Chondrocyte (in vitro differentiated cells): ENCODE results near the gene SEMA3C. TPM values are rescaled to one million over a fixed set of nuclear protein-coding genes. Genes with fewer than 3 reads are reported as not detected.

ENCODE experiments used
- DNase-seq: peaks from one replicate; pipeline ENCODE4 v3.0.0; 2021; ENCODE audit warnings: mixed read lengths, low spot score
- H3K27ac Mint-ChIP-seq: one replicate; pipeline ENCODE4 v1.8.0; 2021; ENCODE audit warnings: mild to moderate bottlenecking, moderate library complexity, mixed read lengths; ENCODE audit not compliant: unreplicated experiment
- H3K27me3 Mint-ChIP-seq: 2 replicates; pipeline ENCODE4 v1.8.0; 2021; ENCODE audit warnings: low read depth, mixed read lengths
- H3K36me3 Mint-ChIP-seq: 2 replicates; pipeline ENCODE4 v1.8.0; 2021; ENCODE audit warnings: low read depth, mixed read lengths
- H3K4me1 Mint-ChIP-seq: 2 replicates; pipeline ENCODE4 v1.8.0; 2021; ENCODE audit warnings: low read depth, mild to moderate bottlenecking, mixed read lengths
- H3K4me3 Mint-ChIP-seq: one replicate; pipeline ENCODE4 v1.8.0; 2021; ENCODE audit warnings: mild to moderate bottlenecking, moderate library complexity, mixed read lengths; ENCODE audit not compliant: unreplicated experiment
- H3K9me3 Mint-ChIP-seq: 2 replicates; pipeline ENCODE4 v1.8.0; 2021; ENCODE audit warnings: low read depth, mixed read lengths
- total RNA-seq: library from RNA; stranded (reverse); gene quantifications from 3 replicates; pipeline ENCODE4 v1.2.1, GENCODE V29; 2021
- TF ChIP-seq, protein P1 (sequence below): fragments of 200-600 bp; sonication (generic); IDR thresholded peaks from 2 replicates; pipeline ENCODE4 v1.5.0; 2021; ENCODE audit warnings: antibody characterized with exemption, mild to moderate bottlenecking, moderate library complexity

SEMA3C gene
- total RNA-seq, 1 donor from 2014 or later: 80.0 TPM

- no peak for DNase-seq
- Mint-ChIP-seq H3K36me3 (no peaks in the 10 kb centered on the region), H3K9me3 (no peaks in the 10 kb centered on the region), H3K27ac (peak overlapping the region; percentile 38), H3K4me1 (peaks cover 44% of the 10 kb centered on the region), H3K4me3 (no peak overlapping the region), H3K27me3 (no peaks in the 10 kb centered on the region)
- TF ChIP-seq, protein P1, sequence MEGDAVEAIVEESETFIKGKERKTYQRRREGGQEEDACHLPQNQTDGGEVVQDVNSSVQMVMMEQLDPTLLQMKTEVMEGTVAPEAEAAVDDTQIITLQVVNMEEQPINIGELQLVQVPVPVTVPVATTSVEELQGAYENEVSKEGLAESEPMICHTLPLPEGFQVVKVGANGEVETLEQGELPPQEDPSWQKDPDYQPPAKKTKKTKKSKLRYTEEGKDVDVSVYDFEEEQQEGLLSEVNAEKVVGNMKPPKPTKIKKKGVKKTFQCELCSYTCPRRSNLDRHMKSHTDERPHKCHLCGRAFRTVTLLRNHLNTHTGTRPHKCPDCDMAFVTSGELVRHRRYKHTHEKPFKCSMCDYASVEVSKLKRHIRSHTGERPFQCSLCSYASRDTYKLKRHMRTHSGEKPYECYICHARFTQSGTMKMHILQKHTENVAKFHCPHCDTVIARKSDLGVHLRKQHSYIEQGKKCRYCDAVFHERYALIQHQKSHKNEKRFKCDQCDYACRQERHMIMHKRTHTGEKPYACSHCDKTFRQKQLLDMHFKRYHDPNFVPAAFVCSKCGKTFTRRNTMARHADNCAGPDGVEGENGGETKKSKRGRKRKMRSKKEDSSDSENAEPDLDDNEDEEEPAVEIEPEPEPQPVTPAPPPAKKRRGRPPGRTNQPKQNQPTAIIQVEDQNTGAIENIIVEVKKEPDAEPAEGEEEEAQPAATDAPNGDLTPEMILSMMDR: no peak
Observed at GRCh38 chr7:80895056-80895455, 23.8 kb downstream of the SEMA3C start.

DNA sequence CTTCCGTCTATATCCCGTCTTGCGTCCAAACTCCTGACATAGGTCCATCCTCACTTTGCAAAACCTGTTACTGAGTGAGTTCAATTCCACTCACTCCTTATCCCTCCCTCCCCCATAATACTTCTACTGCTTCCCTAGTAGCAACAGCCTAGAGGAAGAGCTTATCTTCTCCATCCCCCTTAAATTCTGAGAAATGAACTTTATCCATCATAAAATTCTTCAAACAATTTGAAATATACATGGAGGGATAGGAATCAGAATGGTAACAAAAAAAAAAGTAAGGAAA lies 27.6 kb downstream of the SEMA3C start:
- no peak for DNase-seq
- H3K4me3 Mint-ChIP-seq: no peak overlapping the region
- peaks cover 33% of the 10 kb centered on the region for H3K4me1 Mint-ChIP-seq
- TF ChIP-seq, protein P1: no peak
- no peaks in the 10 kb centered on the region for H3K27me3 Mint-ChIP-seq
- H3K27ac Mint-ChIP-seq: peak overlapping the region; percentile 54
- no peaks in the 10 kb centered on the region for H3K9me3 Mint-ChIP-seq
- H3K36me3 Mint-ChIP-seq: no peaks in the 10 kb centered on the region

- Mint-ChIP-seq H3K9me3 (no peaks in the 10 kb centered on the region), H3K4me3 (no peak overlapping the region), H3K36me3 (no peaks in the 10 kb centered on the region), H3K4me1 (peaks cover 34% of the 10 kb centered on the region), H3K27ac (peak overlapping the region; percentile 35), H3K27me3 (no peaks in the 10 kb centered on the region)
- TF ChIP-seq, protein P1: no peak
- no peak for DNase-seq
Observed at GRCh38 chr7:80890426-80891258, 28.2 kb downstream of the SEMA3C start.

GRCh38 chr7:80889525-80889924 lies 29.3 kb downstream of the SEMA3C start:
- DNase-seq: no peak
- Mint-ChIP-seq H3K9me3 (no peaks in the 10 kb centered on the region), H3K4me3 (no peak overlapping the region), H3K27me3 (no peaks in the 10 kb centered on the region), H3K4me1 (peaks cover 34% of the 10 kb centered on the region), H3K36me3 (no peaks in the 10 kb centered on the region), H3K27ac (no peak overlapping the region)
- TF ChIP-seq, protein P1: no peak

DNA sequence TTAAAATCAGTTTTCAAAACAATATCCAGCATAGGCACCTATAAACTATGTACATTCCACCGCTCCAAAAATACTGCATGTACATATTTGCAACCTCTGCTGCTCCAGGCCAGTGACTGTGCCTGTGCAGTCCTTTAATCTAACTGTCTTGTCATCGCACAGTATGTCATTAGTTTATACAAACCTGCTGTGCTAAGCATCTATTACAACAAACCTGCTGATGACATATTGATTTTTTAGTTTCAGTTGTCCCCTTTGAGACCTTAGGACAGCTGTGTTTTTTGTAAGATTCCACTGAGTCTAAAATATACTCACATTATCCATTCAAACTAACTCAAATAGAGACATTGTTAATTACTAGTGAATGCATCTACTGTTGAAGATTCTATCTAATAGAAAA lies 33.1 kb downstream of the SEMA3C start:
- TF ChIP-seq, protein P1: no peak
- no peaks in the 10 kb centered on the region for H3K36me3 Mint-ChIP-seq
- H3K4me1 Mint-ChIP-seq: peaks cover 63% of the 10 kb centered on the region
- no peaks in the 10 kb centered on the region for H3K27me3 Mint-ChIP-seq
- no peak for DNase-seq
- H3K4me3 Mint-ChIP-seq: no peak overlapping the region
- H3K27ac Mint-ChIP-seq: peak overlapping the region; percentile 45
- no peaks in the 10 kb centered on the region for H3K9me3 Mint-ChIP-seq
